ENCODE results near the gene INHBE.

Gene INHBE

GRCh38 chr12:57465030-57465746, 10.1 kb downstream of the INHBE start:
- Histone ChIP-seq H3K9ac (ENCODE audit: low read depth, low read length, poor library complexity, severe bottlenecking) (no peak overlapping the region), H3K36me3 (ENCODE audit: insufficient read depth, low read length) (no peaks in the 10 kb centered on the region), H3K4me2 (ENCODE audit: low read depth, low read length, poor library complexity, severe bottlenecking) (no peak overlapping the region), H3K4me3 (ENCODE audit: low read length, poor library complexity, severe bottlenecking) (no peak overlapping the region), H3K9me3 (ENCODE audit: insufficient read depth, low read depth, low read length) (no peaks in the 10 kb centered on the region), H3K27me3 (ENCODE audit: insufficient read depth, low read length, poor library complexity, severe bottlenecking) (no peaks in the 10 kb centered on the region), H3K9me2 (replicated peaks; ENCODE audit: low read depth, low read length) (no peaks in the 10 kb centered on the region), H4K20me1 (ENCODE audit: insufficient read depth, low read length, poor library complexity, severe bottlenecking) (no peaks in the 10 kb centered on the region), H3F3A (ENCODE audit: low read depth) (peaks cover 2% of the 10 kb centered on the region; the same call in 1 of the 2 replicates), H3K4me1 (ENCODE audit: insufficient read depth, low read length, poor library complexity, severe bottlenecking) (peaks cover 20% of the 10 kb centered on the region), H3K79me2 (ENCODE audit: insufficient read depth, low read length) (no peaks in the 10 kb centered on the region), H2AFZ (ENCODE audit: low read length) (no peak overlapping the region)
- TF ChIP-seq, protein P1, sequence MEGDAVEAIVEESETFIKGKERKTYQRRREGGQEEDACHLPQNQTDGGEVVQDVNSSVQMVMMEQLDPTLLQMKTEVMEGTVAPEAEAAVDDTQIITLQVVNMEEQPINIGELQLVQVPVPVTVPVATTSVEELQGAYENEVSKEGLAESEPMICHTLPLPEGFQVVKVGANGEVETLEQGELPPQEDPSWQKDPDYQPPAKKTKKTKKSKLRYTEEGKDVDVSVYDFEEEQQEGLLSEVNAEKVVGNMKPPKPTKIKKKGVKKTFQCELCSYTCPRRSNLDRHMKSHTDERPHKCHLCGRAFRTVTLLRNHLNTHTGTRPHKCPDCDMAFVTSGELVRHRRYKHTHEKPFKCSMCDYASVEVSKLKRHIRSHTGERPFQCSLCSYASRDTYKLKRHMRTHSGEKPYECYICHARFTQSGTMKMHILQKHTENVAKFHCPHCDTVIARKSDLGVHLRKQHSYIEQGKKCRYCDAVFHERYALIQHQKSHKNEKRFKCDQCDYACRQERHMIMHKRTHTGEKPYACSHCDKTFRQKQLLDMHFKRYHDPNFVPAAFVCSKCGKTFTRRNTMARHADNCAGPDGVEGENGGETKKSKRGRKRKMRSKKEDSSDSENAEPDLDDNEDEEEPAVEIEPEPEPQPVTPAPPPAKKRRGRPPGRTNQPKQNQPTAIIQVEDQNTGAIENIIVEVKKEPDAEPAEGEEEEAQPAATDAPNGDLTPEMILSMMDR (conservative IDR thresholded peaks at IDR 0.05; ENCODE audit: low read length): no peak
- TF ChIP-seq EZH2phosphoT487 (IDR thresholded peaks at IDR 0.05; ENCODE audit: borderline replicate concordance): no peak

DNA sequence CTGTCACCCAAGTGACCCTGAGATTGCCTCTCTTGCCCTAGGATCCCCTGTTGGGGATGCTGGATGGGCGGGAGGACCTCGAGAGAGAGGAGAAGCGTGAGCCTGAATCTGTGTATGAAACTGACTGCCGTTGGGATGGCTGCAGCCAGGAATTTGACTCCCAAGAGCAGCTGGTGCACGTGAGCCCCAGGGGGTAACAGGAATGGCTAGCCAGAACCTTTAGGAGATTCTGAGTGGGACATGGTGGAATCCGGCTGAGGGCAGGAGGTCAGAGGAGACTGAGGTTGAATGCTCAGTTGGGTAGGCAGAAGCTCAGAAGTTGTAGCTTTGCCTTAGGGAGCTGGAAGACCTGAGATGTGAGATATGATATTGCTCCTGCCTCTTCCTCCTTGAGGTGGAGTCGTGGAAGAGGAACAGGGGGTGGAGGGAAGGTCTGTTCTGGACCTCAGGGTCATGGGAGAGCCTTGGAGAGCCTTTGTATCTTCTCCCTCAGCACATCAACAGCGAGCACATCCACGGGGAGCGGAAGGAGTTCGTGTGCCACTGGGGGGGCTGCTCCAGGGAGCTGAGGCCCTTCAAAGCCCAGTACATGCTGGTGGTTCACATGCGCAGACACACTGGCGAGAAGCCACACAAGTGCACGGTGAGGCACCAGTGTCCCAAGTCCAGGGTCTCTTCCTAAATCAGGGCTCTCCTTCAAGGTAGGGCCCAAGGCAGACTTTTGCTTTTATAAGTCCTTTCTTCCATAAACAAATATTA, 10.8 kb downstream of the INHBE start:
- Histone ChIP-seq H3K4me3 (ENCODE audit: low read length, poor library complexity, severe bottlenecking) (no peak overlapping the region), H3K36me3 (ENCODE audit: insufficient read depth, low read length) (no peaks in the 10 kb centered on the region), H3K4me1 (ENCODE audit: insufficient read depth, low read length, poor library complexity, severe bottlenecking) (peaks cover 13% of the 10 kb centered on the region)

GRCh38 chr12:57467212-57467874, 12.2 kb downstream of the INHBE start:
- no peaks in the 10 kb centered on the region for H3F3A ChIP-seq (ENCODE audit: low read depth)
- H3K9me3 ChIP-seq (ENCODE audit: insufficient read depth, low read depth, low read length): no peaks in the 10 kb centered on the region
- H3K4me1 ChIP-seq (ENCODE audit: insufficient read depth, low read length, poor library complexity, severe bottlenecking): peaks cover 4% of the 10 kb centered on the region
- H3K4me2 ChIP-seq (ENCODE audit: low read depth, low read length, poor library complexity, severe bottlenecking): no peak overlapping the region
- no peaks in the 10 kb centered on the region for H4K20me1 ChIP-seq (ENCODE audit: insufficient read depth, low read length, poor library complexity, severe bottlenecking)
- no peak overlapping the region for H2AFZ ChIP-seq (ENCODE audit: low read length)
- H3K4me3 ChIP-seq (ENCODE audit: low read length, poor library complexity, severe bottlenecking): no peak overlapping the region
- H3K9me2 ChIP-seq (replicated peaks; ENCODE audit: low read depth, low read length): no peaks in the 10 kb centered on the region
- H3K9ac ChIP-seq (ENCODE audit: low read depth, low read length, poor library complexity, severe bottlenecking): no peak overlapping the region
- H3K79me2 ChIP-seq (ENCODE audit: insufficient read depth, low read length): no peaks in the 10 kb centered on the region
- TF ChIP-seq, protein P1 (conservative IDR thresholded peaks at IDR 0.05; ENCODE audit: low read length): no peak
- TF ChIP-seq EZH2phosphoT487 (IDR thresholded peaks at IDR 0.05; ENCODE audit: borderline replicate concordance): no peak
- H3K36me3 ChIP-seq (ENCODE audit: insufficient read depth, low read length): no peaks in the 10 kb centered on the region
- no peaks in the 10 kb centered on the region for H3K27me3 ChIP-seq (ENCODE audit: insufficient read depth, low read length, poor library complexity, severe bottlenecking)

More for the DNA sequence above, 10.8 kb downstream of the INHBE start:
- H3F3A ChIP-seq (ENCODE audit: low read depth): no peaks in the 10 kb centered on the region
- TF ChIP-seq, protein P1 (conservative IDR thresholded peaks at IDR 0.05; ENCODE audit: low read length): no peak
- no peak for TF ChIP-seq EZH2phosphoT487 (IDR thresholded peaks at IDR 0.05; ENCODE audit: borderline replicate concordance)
- no peak overlapping the region for H2AFZ ChIP-seq (ENCODE audit: low read length)
- H3K9me3 ChIP-seq (ENCODE audit: insufficient read depth, low read depth, low read length): no peaks in the 10 kb centered on the region
- H3K79me2 ChIP-seq (ENCODE audit: insufficient read depth, low read length): no peaks in the 10 kb centered on the region
- H3K9ac ChIP-seq (ENCODE audit: low read depth, low read length, poor library complexity, severe bottlenecking): no peak overlapping the region
- no peak overlapping the region for H3K4me2 ChIP-seq (ENCODE audit: low read depth, low read length, poor library complexity, severe bottlenecking)
- H3K9me2 ChIP-seq (replicated peaks; ENCODE audit: low read depth, low read length): no peaks in the 10 kb centered on the region
- no peaks in the 10 kb centered on the region for H4K20me1 ChIP-seq (ENCODE audit: insufficient read depth, low read length, poor library complexity, severe bottlenecking)
- H3K27me3 ChIP-seq (ENCODE audit: insufficient read depth, low read length, poor library complexity, severe bottlenecking): no peaks in the 10 kb centered on the region
